GM23338 (cell line): ENCODE results near the gene GGNBP2.

Experiments used
- CREB1 ChIP-seq: fragments of 250-450 bp; sonication (Bioruptor Pico); IDR thresholded peaks from 2 replicates; pipeline ENCODE4 v1.5.0; 2020; ENCODE audit warnings: low read depth, mild to moderate bottlenecking, moderate library complexity
- CTCF ChIP-seq, 2 experiments: fragments of 200-600 bp in 1 of 2; sonication (generic) in 1 of 2; conservative IDR thresholded peaks; 2 replicates each; pipeline versions ENCODE4 v1.5.1 to v1.6.1; 2016 to 2017; ENCODE audit warnings: antibody characterized with exemption in 2 of 2, low read depth in 2 of 2, mild to moderate bottlenecking in 2 of 2, moderate library complexity in 1 of 2
- ETS1 ChIP-seq: IDR thresholded peaks from 2 replicates; pipeline ENCODE4 v1.6.1; 2016; ENCODE audit warnings: antibody characterized with exemption
- EZH2 ChIP-seq: fragments of 200-600 bp; sonication (generic); IDR thresholded peaks from one replicate; pipeline ENCODE4 v1.8.0; 2017; ENCODE audit warnings: antibody characterized with exemption, mild to moderate bottlenecking, low read depth; ENCODE audit not compliant: unreplicated experiment
- EZH2phosphoT487 ChIP-seq: fragments of 200-600 bp; sonication (generic); IDR thresholded peaks from one replicate; pipeline ENCODE4 v1.8.1; 2018; ENCODE audit warnings: antibody characterized with exemption; ENCODE audit not compliant: unreplicated experiment
- JUNB ChIP-seq: IDR thresholded peaks from one replicate; pipeline ENCODE4 v1.6.1; 2016; ENCODE audit warnings: antibody characterized with exemption; ENCODE audit not compliant: unreplicated experiment
- NANOG ChIP-seq: IDR thresholded peaks from 2 replicates; pipeline ENCODE4 v1.6.1; 2016; ENCODE audit warnings: antibody characterized with exemption, borderline replicate concordance
- POLR2AphosphoS5 ChIP-seq: IDR thresholded peaks from 2 replicates; pipeline ENCODE4 v1.6.1; 2016; ENCODE audit warnings: antibody characterized with exemption, low read depth
- REST ChIP-seq: IDR thresholded peaks from one replicate; pipeline ENCODE4 v1.6.1; 2018; ENCODE audit warnings: antibody characterized with exemption; ENCODE audit not compliant: unreplicated experiment
- ZNF462 ChIP-seq: fragments of 250-450 bp; sonication (Bioruptor Pico); IDR thresholded peaks from 2 replicates; pipeline ENCODE4 v1.5.0; 2020; ENCODE audit warnings: mild to moderate bottlenecking, moderate library complexity

GRCh38 chr17:36583787-36584186 is 39.1 kb downstream of the GGNBP2 start:
- no peak for TF ChIP-seq CTCF (conservative IDR thresholded peaks at IDR 0.05; ENCODE audit: low read depth in 2 of 2)
- no peak for TF ChIP-seq POLR2AphosphoS5
- no peak for TF ChIP-seq ETS1
- TF ChIP-seq EZH2phosphoT487, result no peak
- no peak for TF ChIP-seq CREB1
- no peak for TF ChIP-seq EZH2
- no peak for TF ChIP-seq JUNB
- no peak for TF ChIP-seq REST
- no peak for TF ChIP-seq NANOG
- TF ChIP-seq ZNF462 (CRISPR knock-in tag), result no peak
